ENCODE measurements around the gene SCAI.

Gene SCAI

DNA sequence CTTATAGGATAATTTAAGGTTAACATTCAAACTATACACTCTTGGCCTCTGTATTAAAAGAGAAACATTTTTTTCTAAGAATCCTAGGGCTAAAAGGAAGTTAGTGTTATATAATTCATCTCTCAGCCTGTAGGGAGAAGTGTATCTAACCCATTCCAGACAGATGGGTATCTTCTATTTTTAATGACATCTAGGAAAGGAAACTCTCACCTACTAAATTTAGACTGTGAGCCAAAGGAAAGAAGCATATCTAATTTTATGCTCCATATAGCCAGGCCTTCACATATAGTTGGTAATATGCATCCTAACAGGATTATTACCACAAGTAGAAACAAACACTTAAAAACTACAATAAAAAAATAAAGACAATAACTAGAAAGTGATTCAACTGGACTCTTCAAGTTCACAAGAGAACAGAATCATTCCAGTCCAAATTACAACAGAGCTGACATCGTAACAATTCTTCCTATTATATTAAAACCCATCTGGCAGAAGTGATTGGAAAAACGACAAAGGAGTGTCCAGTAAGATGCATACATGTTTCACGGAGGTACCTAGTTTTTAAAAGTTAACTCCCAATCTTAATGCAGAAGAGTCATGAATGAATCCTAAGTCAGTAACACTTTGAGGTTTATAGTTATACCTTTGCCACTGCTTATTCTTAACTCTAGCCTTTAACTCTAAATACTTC, 39.4 kb downstream of the SCAI start:
- ChIA-PET POLR2A (ENCODE audit: low non-redundant PET) (no interaction called here), CTCF (no interaction called here)
- H3K27ac ChIP-seq = no peak overlapping the region
- TF ChIP-seq, protein P1, sequence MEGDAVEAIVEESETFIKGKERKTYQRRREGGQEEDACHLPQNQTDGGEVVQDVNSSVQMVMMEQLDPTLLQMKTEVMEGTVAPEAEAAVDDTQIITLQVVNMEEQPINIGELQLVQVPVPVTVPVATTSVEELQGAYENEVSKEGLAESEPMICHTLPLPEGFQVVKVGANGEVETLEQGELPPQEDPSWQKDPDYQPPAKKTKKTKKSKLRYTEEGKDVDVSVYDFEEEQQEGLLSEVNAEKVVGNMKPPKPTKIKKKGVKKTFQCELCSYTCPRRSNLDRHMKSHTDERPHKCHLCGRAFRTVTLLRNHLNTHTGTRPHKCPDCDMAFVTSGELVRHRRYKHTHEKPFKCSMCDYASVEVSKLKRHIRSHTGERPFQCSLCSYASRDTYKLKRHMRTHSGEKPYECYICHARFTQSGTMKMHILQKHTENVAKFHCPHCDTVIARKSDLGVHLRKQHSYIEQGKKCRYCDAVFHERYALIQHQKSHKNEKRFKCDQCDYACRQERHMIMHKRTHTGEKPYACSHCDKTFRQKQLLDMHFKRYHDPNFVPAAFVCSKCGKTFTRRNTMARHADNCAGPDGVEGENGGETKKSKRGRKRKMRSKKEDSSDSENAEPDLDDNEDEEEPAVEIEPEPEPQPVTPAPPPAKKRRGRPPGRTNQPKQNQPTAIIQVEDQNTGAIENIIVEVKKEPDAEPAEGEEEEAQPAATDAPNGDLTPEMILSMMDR (conservative IDR thresholded peaks at IDR 0.05; ENCODE audit: low read depth) = no peak
- no peak for DNase-seq (ENCODE audit: low spot score)

DNA sequence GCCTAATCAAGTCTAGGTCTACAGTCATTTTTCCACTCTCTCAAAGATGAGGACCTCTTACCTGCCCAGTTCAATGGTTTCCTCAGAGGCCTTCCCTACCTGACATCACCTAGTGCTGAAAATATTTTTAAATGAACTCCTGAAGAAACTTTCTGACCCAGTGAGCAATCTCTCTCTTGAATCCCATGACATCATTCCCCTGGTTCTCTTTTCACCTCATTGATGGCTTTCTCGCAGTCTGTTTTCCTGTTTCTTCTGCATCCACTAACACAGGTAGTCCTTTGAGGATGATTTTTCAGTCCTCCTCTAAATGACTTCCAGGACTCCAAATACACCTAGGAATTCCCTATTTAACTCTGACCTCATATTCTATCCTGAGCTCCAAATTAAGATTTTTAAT, 40.3 kb downstream of the SCAI start:
- H3K27ac ChIP-seq = no peak overlapping the region
- DNase-seq (ENCODE audit: low spot score) = no peak
- TF ChIP-seq, protein P1 (conservative IDR thresholded peaks at IDR 0.05; ENCODE audit: low read depth) = no peak
- ChIA-PET CTCF (no interaction called here), POLR2A (ENCODE audit: low non-redundant PET) (no interaction called here)

DNA sequence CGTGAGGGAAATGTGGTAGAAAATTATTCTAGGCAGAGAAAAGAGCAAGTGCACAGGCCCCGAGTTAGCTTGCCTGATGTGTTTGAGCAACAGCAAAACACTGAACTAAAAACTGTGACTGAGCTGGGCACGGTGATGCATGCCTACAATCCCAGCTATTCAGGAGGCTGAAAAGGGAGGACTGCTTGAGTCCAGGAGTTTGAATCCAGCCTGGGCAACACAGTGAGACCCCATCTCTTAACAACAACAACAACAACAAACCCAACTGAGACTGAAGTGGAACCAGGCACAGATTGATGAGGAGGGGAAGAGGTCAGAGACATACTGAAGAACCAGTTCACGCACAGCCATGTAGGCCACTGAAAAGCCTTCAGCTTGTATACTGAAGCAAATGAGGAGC, 42.5 kb downstream of the SCAI start:
- ChIA-PET POLR2A (ENCODE audit: low non-redundant PET) (no interaction called here), CTCF (interaction anchor here (0.6 kb wide), 1 partner anchor 72 kb away, joined by 7 read pairs; no protein-coding TSS in a partner anchor)
- no peak for DNase-seq (ENCODE audit: low spot score)
- TF ChIP-seq, protein P1 (conservative IDR thresholded peaks at IDR 0.05; ENCODE audit: low read depth) = no peak
- H3K27ac ChIP-seq = no peak overlapping the region

DNA sequence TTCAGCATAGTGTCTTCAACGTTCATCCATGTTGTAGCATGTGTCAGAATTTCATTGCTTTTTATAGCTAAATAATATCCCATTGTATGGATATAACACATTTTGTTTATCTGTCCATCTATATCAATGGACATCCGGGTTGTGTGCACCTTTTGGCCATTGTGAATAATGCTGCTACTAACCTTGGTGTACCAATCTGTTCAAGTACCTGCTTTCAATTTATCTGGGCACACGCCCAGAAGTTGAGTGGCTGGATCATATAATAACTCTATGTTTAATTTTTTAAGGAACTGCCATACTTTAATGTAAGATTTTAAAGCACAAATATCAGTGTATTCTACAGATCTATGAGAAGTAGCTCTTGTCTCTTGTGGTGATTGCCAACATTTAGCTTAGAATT, 43.5 kb downstream of the SCAI start:
- TF ChIP-seq, protein P1 (conservative IDR thresholded peaks at IDR 0.05; ENCODE audit: low read depth) = no peak
- ChIA-PET POLR2A (ENCODE audit: low non-redundant PET) (no interaction called here), CTCF (no interaction called here)
- H3K27ac ChIP-seq = no peak overlapping the region
- DNase-seq (ENCODE audit: low spot score) = no peak

DNA sequence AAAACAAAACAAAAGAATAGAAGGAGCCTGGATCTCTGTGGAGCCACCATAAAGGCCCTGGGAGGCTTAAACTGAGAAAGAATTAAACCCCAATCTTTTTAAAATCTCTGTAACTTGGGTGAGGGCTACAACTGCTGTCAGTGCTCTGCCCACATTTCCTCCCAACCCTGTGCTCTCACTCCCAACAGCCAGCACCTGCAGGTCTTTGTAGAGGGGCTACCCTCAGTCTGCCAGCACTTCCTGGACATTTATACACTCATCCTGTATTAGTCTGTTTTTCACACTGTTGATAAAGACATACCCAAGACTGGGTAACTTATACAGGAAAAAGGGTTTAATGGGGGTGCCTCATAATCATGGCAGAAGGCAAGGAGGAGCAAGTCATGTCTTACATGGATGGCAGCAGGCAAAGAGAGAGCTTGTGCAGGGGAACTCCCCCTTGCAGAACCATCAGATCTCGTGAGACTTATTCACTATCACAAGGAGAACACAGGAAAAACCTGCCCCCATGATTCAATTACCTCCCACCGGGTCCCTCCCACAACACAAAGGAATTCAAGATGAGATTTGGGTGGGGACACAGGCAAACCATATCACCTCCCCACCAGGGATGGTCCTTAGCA, 47.4 kb downstream of the SCAI start:
- POLR2A ChIA-PET (ENCODE audit: low non-redundant PET) = no interaction called here

DNA sequence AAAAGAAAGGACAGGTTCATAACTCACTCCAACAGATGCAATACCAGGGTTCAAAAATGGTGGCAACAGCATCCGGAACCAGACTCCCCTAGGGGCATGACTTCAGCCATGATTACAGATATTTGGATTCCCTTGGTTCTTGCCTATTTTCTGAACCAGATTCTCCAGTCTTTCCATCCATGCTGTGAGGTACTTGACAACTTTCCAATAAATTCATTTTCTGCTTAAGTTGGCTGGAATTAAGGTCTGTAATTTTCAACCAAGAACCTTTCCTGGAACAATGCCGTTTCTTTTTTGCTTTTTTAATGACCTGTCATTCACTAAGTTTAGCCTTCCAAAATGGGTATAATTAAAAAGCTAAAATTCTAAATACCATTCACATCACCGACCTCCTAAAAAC, 52.2 kb downstream of the SCAI start:
- POLR2A ChIA-PET (ENCODE audit: low non-redundant PET) = no interaction called here
- CTCF ChIA-PET = no interaction called here
- no peak for DNase-seq (ENCODE audit: low spot score)
- TF ChIP-seq, protein P1 (conservative IDR thresholded peaks at IDR 0.05; ENCODE audit: low read depth) = no peak
- H3K27ac ChIP-seq = no peak overlapping the region

More for the DNA sequence above, 47.4 kb downstream of the SCAI start:
- CTCF ChIA-PET = no interaction called here
- TF ChIP-seq, protein P1 (conservative IDR thresholded peaks at IDR 0.05; ENCODE audit: low read depth) = no peak
- DNase-seq (ENCODE audit: low spot score) = no peak
- H3K27ac ChIP-seq = no peak overlapping the region
